ENCODE results near the gene IDE.
"Not testable (repeated sequence)": the region's sequence is repeated elsewhere in the genome, so short reads cannot be mapped to it uniquely, and the experiment has no call there.

Gene IDE

DNA sequence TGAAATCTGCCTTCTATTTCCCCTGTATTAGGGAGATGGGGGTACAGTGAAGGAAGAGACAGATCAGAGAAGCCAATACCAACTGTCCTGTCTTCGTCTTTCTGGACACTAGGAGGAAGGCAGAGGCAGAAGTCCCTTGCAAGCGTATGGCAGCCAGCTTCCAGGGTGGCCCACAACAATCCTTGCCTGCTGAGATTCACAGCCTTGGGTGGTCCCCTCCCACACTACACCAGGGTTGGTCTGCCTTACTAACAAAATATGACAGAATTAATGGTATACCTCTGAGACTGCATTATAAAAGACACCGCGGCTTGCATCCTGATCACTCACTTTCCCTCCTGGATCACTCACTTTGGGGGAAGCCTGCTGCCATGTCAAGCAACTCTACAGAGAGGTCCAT is 90.4 kb downstream of the IDE start:
- no peak for DNase-seq

DNA sequence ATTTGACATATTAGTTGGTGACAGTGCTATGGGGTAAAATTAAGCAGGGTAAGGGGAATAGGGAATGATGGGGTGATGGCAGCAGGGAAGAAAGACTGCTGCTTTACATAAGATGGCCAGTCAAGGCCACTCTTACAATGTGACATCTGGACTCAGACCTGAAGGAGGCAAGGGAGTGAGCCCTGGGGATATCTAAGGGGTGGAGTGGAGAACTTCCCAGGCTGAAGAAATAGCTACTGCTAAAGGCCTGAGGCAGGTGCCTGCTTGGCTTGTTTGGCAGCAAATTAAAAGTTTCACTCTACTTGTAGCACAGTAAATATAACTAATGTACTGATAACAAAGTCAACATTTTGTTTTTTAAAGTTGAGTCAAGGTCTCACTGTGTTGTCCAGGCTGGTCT is 93.5 kb downstream of the IDE start:
- DNase-seq = no peak

DNA sequence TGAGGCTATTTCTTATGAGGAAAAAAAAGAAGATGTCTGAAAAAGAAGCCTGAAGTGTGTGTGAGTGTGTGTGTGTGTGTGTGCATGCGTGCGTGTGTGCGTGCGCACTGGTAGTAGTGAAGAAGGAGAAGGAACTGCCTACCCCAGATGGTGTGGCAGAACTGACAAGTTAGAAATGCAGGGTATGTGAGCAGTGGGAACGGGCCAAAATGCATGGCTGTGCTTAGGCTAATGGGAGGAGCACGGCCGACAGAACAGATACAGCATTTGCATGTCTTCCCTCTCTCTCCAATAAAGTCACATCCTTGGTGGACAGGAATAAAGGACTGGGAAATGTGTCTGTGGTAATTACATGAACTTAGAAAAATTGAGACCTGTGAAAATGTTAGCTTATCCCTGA is 94.3 kb downstream of the IDE start:
- DNase-seq = no peak

DNA sequence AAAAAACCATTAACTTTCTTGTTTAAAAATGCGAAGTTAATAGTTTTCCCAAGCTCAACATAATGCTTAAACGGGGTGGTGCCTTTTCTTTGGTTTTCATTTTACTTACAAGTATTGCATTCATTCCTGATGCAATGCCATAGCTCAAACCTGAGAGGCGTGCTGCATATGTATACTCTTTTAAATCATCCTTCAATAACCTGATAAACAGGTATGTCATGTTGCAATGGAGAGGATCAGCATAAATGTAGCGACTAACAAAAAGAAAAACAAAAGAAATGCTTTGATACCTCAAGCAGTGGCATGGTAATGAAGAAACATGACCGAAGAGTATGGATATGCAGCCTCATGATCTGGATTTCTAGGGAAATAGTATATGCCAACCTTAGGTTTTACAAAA is 95.4 kb downstream of the IDE start:
- no peak for DNase-seq

DNA sequence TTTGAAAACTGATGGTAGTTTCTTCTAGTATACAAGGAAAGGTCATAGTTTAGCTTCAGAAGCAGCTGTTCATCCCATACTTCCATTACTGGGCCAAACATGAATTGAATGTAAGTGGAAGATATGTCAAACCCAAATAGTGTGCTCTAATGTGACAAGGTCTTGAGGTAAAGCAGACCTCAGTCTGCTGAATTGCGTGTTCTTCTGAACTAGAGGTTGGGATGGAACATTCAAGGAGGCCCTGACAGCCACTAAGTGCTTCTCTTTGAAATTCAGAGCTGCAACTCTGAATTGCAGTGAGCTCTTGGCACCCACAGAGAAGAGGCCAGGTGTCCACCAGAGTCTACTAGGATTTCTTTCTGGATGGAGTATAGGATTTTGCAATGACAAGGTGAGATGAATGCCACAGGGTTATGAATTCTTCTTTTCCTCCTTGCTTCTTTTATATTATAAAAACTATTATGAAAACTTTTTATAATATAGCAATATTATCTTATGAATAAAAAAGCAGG is 98.5 kb downstream of the IDE start:
- DNase-seq = no peak

DNA sequence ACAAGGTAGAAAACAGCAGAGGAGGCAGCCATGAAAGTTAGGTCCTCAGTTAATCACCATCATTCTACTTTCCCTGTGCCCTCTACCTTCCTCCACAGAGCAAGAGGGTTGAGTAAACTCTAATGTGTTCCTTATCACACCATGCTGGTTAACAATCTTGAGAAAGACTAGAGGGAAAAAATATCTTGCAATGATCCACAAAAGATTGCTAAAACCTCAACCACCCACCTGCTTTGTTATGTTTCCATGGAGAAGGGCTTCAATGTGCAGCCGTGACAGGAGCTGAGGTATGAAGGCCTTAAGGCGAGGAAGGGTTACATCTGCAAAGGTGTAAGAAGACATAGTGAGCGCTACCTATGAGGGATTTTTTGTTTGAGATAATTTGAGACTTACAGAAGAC is 103.9 kb downstream of the IDE start:
- DNase-seq = no peak

DNA sequence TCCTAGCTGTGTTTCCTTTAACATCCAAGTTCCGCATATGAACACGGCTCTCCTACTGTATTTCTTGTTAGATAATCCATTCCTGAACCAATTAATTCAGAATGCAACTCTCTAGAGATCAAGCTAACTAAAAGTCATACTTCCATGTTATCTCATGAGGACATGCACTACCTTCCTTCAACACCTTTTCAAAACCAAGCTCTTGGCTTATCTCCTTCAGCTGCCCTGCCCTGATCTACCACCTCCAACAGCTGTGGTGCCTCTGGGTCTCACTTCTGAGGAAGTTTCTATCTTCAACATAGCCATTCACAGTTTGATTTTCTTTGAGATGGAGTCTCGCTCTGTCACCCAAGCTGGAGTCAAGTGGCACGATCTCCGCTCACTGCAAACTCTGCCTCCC is 109.5 kb downstream of the IDE start:
- DNase-seq = no peak

DNA sequence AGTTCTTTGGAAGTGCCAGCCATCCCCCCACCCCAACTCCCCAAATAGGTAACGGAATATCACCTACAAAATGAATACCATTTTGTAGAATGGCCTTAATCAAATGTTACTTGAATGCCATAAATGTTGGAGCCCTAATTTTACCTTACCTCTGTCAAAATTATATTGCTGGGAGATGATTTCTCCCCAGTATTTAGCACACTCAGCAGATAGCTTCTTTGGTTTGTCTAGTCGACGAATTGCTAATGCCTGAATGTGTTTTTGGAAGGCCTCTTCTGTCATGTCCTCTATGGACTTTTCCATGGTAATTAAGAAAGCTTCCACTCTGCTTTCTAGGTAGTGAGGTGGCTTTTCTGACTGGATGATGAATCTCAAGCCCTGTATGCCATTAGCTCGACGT is 110.3 kb downstream of the IDE start:
- no peak for DNase-seq

DNA sequence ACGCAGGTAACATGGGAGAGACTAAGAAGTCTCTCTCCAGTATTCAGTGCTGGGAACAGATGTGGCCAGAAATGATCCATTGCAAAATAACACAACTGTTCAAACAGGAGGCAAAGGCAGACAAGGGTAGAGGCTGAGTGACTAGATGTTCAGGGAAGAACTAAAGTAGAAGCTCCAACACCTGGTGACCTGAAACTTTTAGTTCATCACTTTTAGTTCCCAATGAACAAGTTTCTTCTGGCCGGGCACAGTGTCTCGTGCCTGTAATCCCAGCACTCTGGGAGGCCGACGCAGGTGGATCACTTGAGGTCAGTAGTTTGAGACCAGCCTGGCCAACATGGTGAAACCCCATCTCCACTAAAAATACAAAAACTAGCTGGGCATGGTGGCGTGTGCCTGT is 118.9 kb downstream of the IDE start:
- not testable (repeated sequence) for DNase-seq

DNA sequence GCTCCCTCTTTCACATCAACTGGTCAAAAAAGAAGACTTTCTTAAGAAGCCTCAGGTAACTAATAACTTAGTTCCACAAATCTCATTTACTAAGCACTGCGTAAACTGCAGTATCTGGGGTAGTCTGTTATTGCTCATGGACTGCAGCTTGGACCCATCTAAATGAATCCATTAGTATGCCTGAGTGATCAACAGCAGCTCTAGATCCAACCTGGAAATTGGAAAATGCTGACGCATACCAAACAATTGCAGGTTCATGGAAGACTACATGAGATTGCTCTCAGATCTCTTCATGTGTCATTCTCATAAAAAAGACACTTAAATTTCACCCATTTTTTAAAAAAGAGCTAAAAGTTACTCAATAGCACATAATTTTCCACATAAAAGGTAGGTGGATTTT is 121.6 kb downstream of the IDE start:
- DNase-seq = no peak

DNA sequence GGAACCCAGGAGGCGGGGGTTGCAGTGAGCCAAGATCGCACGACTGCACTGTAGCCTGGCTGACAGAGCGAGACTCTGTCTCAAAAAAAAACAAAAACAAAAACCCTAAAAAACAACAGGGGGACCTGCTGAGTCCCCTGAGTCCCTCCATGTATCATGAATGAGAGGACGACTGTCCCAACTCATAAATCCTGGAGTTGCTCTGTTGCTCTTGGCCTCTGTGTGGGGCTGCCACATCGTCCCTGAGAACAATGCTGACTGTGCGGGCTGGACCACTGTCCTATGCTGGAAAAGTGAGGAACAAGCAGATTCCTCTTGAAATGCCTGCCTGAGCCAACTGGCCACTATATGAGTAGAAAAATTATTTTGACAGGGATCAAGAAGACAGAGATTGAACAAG is 122.5 kb downstream of the IDE start:
- no peak for DNase-seq

DNA sequence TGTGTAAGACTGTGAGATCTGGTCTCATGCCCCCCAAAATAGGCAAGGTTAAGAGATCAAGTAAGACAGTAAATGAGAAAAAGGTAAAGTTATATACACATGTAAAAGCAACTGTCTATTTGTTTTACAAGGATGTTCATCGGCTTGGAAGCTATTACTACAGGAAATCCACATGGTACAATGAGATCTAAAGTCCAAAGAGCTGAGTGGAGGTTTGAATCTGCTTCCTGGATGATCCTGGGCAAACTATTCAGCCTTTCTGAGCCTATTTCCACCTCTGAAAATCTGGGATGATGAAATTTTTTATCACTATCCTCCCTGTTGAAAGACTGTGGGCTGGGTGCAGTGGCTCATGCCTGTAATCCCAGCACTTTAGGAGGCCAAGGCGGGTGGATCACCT is 123.0 kb downstream of the IDE start:
- no peak for DNase-seq

DNA sequence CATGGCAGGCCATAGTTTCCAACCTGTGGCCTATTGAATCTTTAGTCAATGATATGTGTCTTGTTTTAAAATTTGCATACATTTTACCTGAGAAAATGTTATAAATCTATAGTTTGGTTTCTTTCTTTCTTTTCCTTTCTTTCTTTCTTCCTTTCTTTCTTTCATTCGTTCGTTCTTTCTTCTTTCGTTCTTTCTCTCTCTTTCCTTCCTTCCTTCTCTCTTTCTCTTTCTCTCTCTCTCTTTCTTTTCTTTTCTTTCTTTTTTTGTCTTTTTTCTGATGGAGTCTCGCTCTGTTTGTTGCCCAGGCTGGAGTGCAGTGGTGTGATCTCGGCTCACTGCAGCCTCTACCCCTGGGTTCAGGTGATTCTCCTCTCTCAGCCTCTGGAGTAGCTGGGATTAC is 133.3 kb downstream of the IDE start:
- DNase-seq = no peak

DNA sequence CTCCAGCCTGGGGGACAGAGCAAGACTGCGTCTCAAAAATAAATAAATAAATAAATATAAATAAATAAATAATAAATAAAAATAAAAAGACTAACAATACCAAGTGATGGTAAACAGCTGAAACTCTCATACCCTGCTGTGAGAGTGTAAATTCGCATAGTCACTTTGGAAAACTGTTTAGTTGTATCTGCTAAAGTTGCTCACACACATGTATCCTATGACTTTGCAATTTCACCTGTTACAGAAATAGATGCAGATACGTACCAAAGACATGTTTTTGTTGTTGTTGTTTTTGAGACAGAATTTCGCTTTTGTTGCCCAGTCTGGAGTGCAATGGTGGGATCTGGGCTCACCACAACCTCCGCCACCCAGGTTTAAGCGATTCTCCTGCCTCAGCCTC is 135.7 kb downstream of the IDE start:
- DNase-seq = no peak

DNA sequence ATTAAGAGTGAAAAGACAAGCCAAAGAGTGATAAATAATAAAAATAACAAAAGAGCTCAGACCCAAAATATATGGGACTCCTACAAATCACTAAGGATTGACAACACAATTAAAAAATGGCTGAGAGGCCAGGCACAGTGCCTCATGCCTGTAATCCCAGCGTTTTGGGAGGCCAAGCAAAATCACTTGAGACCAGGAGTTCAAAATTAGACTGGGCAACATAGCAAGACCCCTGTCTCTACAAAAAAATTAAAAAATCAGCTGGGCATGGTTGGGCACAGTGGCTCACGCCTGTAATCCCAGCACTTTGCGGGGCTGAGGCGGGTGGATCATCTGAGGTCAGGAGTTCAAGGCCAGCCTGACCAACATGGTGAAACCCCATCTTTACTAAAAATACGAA is 137.3 kb downstream of the IDE start:
- DNase-seq = no peak

DNA sequence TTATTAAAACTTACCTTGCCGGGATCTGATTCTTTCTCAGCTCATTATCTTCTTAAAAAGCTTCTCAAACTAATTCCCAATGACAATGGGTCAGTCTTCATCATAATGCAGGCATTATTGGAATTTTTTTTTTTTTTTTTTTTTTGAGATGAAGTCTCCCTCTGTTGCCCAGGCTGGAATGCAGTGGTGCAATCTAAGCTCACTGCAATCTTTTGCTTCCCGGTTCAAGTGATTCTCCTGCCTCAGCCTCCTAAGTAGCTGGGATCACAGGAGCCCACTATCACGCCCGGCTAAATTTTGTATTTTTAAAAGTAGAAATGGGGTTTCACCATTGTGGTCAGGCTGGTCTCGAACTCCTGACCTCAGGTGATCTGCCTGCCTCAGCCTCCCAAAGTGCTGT is 137.8 kb downstream of the IDE start:
- not testable (repeated sequence) for DNase-seq

DNA sequence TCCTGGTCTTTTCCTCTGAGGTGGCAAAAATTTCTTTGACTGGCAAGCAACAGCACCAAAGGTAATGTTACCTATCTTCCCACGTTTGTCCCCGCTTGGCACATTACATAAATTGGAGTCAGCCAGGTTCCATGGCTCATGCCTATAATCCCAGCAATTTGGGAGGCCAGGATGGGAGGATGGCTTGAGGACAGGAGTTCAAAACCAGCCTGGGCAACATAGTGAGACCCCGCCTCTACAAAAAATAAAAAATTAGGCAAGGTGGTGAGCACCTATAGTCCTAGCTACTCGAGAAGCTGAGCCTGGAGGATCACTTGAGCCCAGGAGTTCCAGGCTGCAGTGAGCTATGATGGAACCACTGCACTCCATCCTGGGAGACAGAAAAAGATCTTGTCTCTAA is 139.5 kb downstream of the IDE start:
- no peak for DNase-seq

DNA sequence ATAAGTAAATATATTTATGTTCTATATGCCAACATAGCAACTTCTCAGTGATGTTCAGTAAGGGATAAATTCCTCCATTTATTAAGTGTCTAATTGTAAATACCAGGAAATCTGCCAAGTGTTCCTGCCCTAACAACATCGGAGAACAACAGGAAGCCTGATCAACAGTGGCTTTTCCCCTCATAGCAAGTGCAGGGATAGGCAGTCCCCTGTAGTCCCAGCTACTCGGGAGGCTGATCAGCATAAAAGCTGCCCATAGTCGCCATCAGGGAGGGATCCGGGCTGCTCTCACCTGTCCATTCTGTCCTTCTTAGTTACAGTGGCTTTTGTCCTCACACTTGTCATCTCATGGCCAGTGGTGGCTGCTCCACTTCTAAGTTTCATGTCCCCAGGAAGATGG is 141.3 kb downstream of the IDE start:
- DNase-seq = no peak

DNA sequence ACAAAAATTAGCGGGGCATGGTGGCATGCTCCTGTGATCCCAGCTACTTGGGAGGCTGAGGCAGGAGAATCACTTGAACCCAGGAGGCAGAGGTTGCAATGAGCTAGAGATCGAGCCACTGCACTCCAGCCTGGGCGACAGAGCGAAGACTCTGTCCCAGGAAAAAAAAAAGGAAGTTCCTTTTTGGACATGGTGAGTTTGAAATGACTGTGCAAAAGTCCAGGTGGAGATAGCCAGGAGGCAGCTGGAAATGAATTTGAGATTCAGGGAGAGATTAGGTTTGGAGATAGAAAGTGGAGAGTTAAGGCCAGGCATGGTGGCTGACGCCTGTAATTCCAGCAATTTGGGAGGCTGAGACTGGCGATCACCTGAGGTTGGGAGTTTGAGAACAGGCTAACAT is 143.8 kb downstream of the IDE start:
- DNase-seq = peak; percentile 28

DNA sequence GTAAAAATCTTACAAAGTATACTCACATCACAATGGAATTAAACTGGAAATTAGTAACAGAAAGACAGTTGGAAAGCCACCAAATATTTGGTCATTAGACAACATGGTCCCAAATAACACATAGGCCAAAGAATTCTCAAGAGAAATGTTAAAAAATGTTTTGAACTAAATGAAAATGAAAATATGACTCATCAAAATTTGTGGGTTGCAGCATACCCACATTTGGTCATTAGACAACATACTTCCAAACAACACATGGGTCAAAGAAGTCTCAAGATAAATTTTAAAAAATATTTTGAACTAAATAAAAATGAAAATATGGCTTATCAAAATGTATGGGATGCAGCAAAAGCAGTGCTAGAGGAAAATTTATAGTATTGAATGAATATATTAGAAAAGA is 152.3 kb downstream of the IDE start:
- no peak for DNase-seq

DNA sequence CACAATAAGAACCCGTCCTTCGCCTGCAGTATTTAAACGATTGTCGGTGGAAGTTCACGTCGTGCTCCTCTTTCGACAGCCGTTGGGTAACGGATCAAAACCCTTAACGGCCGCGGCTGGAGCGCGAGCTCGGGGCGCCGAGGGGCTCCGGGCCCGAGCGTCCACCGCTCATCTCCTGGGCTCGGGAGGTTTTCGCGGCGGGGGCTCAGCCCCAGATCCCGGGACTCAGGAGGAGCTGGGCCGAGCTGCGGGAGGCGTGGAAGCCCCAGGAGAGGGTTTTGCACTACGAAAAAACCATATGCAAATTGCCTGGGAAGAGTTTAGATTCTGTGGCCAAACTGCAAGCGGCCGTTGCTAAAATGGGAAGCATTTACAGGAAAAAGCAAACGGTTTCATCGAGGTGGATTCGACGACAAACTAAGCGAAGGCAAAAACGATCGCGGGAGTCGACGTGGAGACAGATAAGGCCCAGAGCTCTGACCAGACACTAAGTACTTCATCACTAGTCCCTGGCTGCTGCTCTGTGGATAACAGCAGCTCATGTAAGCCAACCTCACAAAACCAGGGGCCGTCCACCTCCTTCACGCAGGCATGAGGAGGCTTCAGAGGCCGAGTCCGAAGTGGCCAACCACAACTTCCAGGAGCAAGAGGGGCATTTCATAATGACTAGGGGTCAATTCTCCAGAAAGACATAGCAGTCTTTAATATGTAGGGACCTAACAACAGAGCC is 153.2 kb downstream of the IDE start:
- no peak for DNase-seq

DNA sequence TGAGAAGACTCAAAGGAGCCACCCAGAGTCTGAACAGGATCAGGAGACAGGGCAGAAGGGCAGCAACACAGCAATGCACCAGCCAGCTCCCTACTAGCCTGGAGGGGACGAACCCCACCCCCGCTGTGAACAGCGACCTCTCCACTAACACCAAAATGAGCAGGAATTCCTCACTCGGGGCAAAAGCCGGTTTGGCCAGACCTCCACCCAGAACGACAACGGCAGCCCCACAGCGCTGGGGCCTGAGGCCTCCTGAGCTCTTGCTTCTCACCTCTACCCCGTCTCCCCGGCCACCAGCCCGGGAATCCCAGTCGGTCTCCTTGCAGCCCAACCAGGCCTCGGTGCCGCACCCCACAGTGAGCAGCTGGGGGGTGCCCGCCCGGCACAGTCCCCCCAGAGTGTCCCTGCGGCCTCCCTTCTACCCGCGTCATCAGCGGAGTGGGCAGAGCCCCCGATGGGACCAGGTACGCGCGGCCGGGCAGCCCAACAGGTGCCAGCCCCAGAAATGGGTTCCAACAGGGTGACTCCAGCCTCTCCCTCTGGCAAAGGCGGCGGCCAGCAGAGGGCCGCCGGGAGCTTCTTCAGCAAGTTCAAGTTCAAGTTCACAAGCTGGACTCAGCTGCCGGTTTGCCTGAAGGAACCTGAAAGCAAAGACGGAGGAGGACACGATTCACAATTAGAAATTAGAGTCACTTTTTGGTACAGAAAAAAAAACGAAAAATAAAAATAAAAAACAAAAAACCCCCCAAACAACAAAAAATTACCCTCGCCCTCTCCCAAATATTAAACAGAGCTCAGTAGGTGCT is 153.9 kb downstream of the IDE start:
- DNase-seq = no peak

DNA sequence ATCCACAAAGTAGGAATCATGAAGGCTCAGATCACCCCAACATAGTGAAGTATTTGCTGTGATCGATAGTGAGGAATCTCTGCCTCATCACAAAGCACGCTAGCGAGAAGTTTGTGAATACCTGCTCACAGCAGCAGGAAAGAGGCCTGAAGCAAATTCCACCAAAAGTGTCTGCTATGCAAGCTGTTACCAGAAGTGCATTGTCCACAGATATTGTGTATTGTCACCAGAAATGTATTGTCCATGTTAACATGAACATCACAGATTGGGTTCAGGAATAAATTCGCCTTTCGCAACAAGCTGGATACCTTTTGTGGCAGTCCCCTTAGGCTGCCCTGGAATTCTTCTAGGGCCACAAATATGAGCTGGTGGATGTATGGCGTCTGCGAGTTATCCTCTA is 155.0 kb downstream of the IDE start:
- no peak for DNase-seq

DNA sequence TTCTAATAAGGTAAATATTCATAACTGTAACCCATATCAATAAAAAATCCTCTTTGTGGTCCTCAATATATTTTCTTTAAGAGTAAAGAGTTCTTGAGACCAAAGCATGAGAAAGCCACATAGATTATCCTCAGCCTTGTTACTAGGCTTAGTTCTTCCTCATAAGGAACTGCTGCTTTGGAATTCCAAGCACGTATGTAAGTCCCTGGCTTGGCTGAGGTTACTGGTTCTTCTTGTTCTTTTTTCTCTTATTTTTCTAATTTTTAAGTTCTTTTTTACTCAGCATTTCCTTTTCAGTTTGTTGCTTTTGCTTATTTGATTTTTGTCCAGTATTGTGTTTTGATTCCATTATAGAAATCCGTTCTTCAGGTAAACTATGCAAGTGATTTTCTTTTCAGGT is 155.7 kb downstream of the IDE start:
- DNase-seq = no peak

DNA sequence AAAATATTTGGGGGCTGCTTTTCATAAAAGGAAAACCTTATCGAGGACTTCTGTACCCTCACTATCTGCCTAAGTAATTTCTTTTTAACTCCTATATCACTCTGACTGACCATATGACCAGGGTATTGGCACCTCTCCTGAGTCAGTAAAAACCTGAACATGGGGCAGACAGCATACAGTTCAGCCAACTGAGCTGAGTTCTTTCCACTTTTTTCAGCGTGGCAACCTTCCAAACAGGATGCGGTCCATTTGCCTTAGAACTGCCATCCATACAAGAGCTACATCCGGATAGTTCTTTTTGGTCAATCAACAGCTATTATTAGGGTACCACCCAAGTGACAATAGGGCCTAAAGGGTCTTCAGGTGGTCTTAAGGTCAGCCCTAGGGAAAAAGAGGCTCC is 160.4 kb downstream of the IDE start:
- DNase-seq = no peak

All from MV-4-11 (cell line).